HG03432 (cell line): Measurements from ENCODE around the gene GNMT.

Source experiments
- ATAC-seq: cut with Tn5 transposase; IDR thresholded peaks from one replicate; pipeline ENCODE4 v1.9.1; 2021; ENCODE audit warnings: mild to moderate bottlenecking, moderate library complexity; ENCODE audit not compliant: unreplicated experiment

The GNMT gene

GRCh38 chr6:42960243-42961019 lies at the start of gene GNMT:
GNMT (plus strand) TSS chr6:42960754; CDS start chr6:42960768, 14 bp downstream.
- ATAC-seq, result no peak

- ATAC-seq, result no peak
Observed at GRCh38 chr6:42911171-42912021, 49.2 kb upstream of the GNMT start.

GRCh38 chr6:42914546-42914945 lies 46.0 kb upstream of the GNMT start:
- ATAC-seq, result no peak

- no peak for ATAC-seq
Observed at GRCh38 chr6:42915732-42916131, 44.8 kb upstream of the GNMT start, which contains the start of gene PTCRA. PTCRA (plus strand) TSS chr6:42916053; CDS start chr6:42916070, 17 bp downstream.

- ATAC-seq, result no peak
Observed at GRCh38 chr6:42916288-42916687, 44.3 kb upstream of the GNMT start.

GRCh38 chr6:42921801-42922200 lies 38.8 kb upstream of the GNMT start:
- ATAC-seq, result no peak

GRCh38 chr6:42923666-42924065 lies 36.9 kb upstream of the GNMT start:
- ATAC-seq, result no peak

GRCh38 chr6:42925248-42925857 lies 35.2 kb upstream of the GNMT start:
- no peak for ATAC-seq

GRCh38 chr6:42928986-42929820 lies 31.4 kb upstream of the GNMT start, which contains the start of gene CNPY3:
CNPY3 (plus strand) TSS chr6:42929480; CDS start chr6:42929571, 91 bp downstream.
- peak; percentile 77 for ATAC-seq

- ATAC-seq, result peak; percentile 49
Observed at GRCh38 chr6:42929821-42930360, 30.7 kb upstream of the GNMT start.

- no peak for ATAC-seq
Observed at GRCh38 chr6:42932412-42932811, 28.1 kb upstream of the GNMT start.

- no peak for ATAC-seq
Observed at GRCh38 chr6:42933205-42933604, 27.3 kb upstream of the GNMT start.

GRCh38 chr6:42935322-42935721 lies 25.2 kb upstream of the GNMT start:
- no peak for ATAC-seq

- ATAC-seq, result no peak
Observed at GRCh38 chr6:42936398-42936797, 24.2 kb upstream of the GNMT start.

- ATAC-seq, result no peak
Observed at GRCh38 chr6:42937548-42938427, 22.8 kb upstream of the GNMT start.

- no peak for ATAC-seq
Observed at GRCh38 chr6:42938428-42938796, 22.1 kb upstream of the GNMT start.

- no peak for ATAC-seq
Observed at GRCh38 chr6:42938987-42939809, 21.4 kb upstream of the GNMT start.

- no peak for ATAC-seq
Observed at GRCh38 chr6:42939810-42940167, 20.8 kb upstream of the GNMT start.
